ENCODE measurements around the gene TP53AIP1. TPM values are rescaled to one million over a fixed set of nuclear protein-coding genes. Genes with fewer than 3 reads are reported as not detected.

Gene TP53AIP1
- total RNA-seq, 2 donors from 2014 or later, result 0.74 to 5.1 TPM

DNA sequence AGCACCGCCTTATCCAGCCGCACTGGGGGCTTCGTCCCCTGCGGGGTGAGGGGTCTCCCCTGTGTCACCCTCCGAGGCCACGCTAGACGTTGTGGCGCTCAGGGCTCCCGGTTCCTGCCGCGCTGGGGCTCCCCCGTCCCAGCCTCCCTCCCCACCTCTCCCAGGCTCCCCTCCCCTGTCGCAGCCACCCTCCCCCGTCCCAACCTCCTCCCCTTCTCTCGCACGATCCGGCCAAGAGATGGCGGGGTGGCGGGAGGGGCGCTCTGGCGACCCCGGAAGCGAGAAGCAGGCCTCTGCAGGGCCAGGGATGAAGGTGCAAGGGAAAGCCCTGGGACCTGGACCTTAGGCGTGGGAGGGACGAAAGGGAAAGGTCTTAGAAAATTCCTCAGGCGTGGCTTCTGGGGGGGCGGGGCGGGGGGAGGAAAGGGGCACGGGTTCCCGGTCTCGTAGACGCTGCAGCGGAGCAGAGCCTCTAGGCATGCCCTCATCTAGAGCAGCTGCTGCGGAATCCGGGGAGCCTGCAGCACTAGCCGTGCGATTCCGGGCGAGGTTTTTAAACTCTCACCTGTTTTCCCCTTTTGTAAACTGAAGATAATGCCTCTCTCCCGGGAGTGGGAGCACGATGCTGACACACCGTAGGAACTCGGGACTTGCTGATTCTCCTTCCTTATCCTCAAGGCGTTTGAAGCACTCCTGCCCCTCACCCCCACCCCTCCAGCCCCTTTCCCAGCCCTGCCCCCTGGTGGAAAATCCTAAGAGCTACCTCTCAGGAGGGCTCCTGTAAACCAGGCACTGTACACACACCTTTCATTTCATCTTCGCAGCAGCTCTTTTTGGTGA, 37.1 kb downstream of the TP53AIP1 start:
- peak overlapping the region; percentile 41 for H3K4me3 ChIP-seq
- DNase-seq (ENCODE audit: low spot score), result peak; percentile 30
- no peak for TF ChIP-seq POLR2A (IDR thresholded peaks at IDR 0.05)
- peak in 2 of 4 experiments; percentile 13 to 22 for TF ChIP-seq CTCF (IDR thresholded peaks at IDR 0.05)
- TF ChIP-seq POLR2AphosphoS5 (IDR thresholded peaks at IDR 0.05), result no peak
- intact Hi-C loops (cut with DNase I), result no loop called here
- H3K27me3 ChIP-seq (replicated peaks; ENCODE audit: insufficient read depth), result no peaks in the 10 kb centered on the region
- peak overlapping the region; percentile 60 to 75 for H3K27ac ChIP-seq
- 2% methylated on average over 32 of the region's 45 CpGs for WGBS
- no peaks in the 10 kb centered on the region for H3K4me1 ChIP-seq (replicated peaks)
- no peaks in the 10 kb centered on the region for H3K9me3 ChIP-seq
- no peaks in the 10 kb centered on the region for H3K36me3 ChIP-seq

GRCh38 chr11:128904656-128905344, 37.9 kb downstream of the TP53AIP1 start:
- no peaks in the 10 kb centered on the region for H3K4me1 ChIP-seq (replicated peaks)
- H3K27me3 ChIP-seq (replicated peaks; ENCODE audit: insufficient read depth), result no peaks in the 10 kb centered on the region
- no peaks in the 10 kb centered on the region for H3K9me3 ChIP-seq
- H3K4me3 ChIP-seq, result peak overlapping the region; percentile 41
- no peak for TF ChIP-seq POLR2AphosphoS5 (IDR thresholded peaks at IDR 0.05)
- intact Hi-C loops (cut with DNase I), result no loop called here
- WGBS, result 8% methylated on average over 23 of the region's 25 CpGs
- no peaks in the 10 kb centered on the region for H3K36me3 ChIP-seq
- H3K27ac ChIP-seq, result peak overlapping the region; percentile 60 to 75
- peak; percentile 14 for DNase-seq (ENCODE audit: low spot score)

DNA sequence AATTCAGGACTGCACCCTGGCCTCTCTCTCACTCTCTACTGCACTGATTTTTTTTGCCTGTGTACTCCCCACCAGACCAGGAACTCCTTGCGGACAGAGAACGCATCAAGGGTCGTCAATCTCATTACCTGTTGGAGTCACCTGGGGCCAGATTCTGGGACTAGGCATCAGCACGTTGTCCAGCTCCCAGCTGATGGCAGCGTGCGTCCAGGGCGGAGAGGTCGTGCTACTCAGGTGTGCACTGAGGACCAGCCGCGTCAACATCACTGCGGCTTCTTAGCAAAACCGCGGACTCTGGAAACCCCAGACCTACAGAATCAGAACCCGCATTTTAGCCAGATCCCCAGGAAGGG, 38.4 kb downstream of the TP53AIP1 start:
- H3K4me3 ChIP-seq, result no peak overlapping the region
- H3K4me1 ChIP-seq (replicated peaks), result no peaks in the 10 kb centered on the region
- WGBS, result 86% methylated on average over 14 of the region's 14 CpGs
- H3K36me3 ChIP-seq, result no peaks in the 10 kb centered on the region
- H3K27ac ChIP-seq, result no peak overlapping the region
- TF ChIP-seq POLR2AphosphoS5 (IDR thresholded peaks at IDR 0.05), result no peak
- intact Hi-C loops (cut with DNase I), result no loop called here
- no peaks in the 10 kb centered on the region for H3K9me3 ChIP-seq
- H3K27me3 ChIP-seq (replicated peaks; ENCODE audit: insufficient read depth), result no peaks in the 10 kb centered on the region
- no peak for DNase-seq (ENCODE audit: low spot score)

DNA sequence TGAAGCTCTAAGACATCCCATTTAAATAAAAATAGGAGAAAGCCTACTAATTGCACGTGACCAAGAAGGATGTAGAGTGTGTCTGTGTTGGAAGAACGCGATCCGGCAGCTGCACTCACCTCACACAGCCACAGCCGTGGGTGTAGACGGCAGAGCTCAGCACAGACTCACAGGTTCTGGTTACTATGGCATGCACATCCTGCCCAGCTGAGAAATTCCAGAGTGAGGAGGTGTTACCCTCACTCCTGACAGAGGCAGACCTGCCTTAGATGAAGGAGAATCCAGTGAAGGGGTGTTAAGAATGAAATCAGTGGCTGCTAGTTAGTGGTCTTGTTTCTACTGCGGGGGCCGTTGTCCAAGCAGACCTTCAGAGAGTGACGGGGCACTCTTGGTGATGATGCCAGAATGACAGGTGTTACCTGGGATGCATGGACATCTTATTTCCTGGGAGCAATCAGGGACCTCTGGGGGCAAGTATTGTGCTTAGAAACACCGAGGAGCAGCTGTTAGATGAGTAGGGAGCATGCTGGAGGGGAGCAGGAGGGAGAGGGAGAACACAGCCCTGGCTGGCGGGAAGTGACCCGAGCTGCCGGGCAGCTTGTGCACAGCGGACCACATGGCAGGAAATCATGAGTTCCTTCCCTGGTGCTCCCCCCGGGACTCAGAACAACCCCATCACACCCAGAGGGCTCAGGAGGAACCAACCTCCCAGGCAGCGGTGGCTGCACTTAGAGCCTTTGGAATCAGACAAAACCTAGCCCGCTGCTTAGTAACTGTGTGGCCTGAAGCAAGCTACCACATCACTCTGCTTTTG, 39.2 kb downstream of the TP53AIP1 start:
- H3K27me3 ChIP-seq (replicated peaks; ENCODE audit: insufficient read depth), result no peaks in the 10 kb centered on the region
- WGBS, result 82% methylated on average over 17 of the region's 17 CpGs
- H3K9me3 ChIP-seq, result no peaks in the 10 kb centered on the region
- H3K4me1 ChIP-seq (replicated peaks), result no peaks in the 10 kb centered on the region
- TF ChIP-seq CTCF (IDR thresholded peaks at IDR 0.05) (no peak), POLR2AphosphoS5 (IDR thresholded peaks at IDR 0.05) (no peak), POLR2A (IDR thresholded peaks at IDR 0.05) (no peak)
- intact Hi-C loops (cut with DNase I), result no loop called here
- H3K27ac ChIP-seq, result no peak overlapping the region
- H3K36me3 ChIP-seq, result no peaks in the 10 kb centered on the region
- H3K4me3 ChIP-seq, result no peak overlapping the region
- no peak for DNase-seq (ENCODE audit: low spot score)

DNA sequence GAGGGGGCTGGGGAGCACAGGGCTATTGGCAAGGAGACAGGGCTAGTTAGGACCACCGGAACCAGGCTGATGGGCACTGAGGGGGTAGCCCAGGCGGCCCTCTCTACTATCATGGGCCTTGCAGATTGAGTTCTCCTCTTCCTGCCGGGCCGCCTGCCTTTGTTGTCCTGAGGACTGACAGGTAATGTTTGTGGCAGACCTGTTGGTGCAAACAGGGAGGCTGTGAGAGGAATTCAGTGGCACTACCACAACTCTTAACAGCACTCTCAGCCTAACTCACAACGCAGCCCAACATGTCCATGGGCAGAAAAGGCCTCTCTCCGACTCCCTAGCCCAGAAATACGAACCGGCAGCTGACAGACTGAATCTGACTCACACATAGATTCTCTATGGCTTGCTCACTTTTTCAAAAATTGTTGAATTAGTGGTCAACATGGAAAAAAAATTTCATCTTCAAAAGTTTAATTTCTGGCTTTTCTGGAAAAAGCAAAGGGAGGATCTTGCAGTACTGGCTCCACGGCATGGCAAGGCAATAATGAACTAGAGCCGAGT, 40.1 kb downstream of the TP53AIP1 start:
- Histone ChIP-seq H3K4me3 (no peak overlapping the region), H3K4me1 (replicated peaks) (no peaks in the 10 kb centered on the region), H3K9me3 (no peaks in the 10 kb centered on the region), H3K27me3 (replicated peaks; ENCODE audit: insufficient read depth) (no peaks in the 10 kb centered on the region), H3K27ac (no peak overlapping the region), H3K36me3 (no peaks in the 10 kb centered on the region)
- intact Hi-C loops (cut with DNase I), result no loop called here
- no peak for DNase-seq (ENCODE audit: low spot score)
- no peak for TF ChIP-seq POLR2AphosphoS5 (IDR thresholded peaks at IDR 0.05)
- TF ChIP-seq CTCF (IDR thresholded peaks at IDR 0.05), result no peak
- TF ChIP-seq POLR2A (IDR thresholded peaks at IDR 0.05), result no peak
- 84% methylated on average over 10 of the region's 10 CpGs for WGBS

All from prostate gland (tissue), 2 donors.